Thyroid gland (tissue), 4 donors: ENCODE data around the gene ITIH5. TPM values are rescaled to one million over a fixed set of nuclear protein-coding genes. Genes with fewer than 3 reads are reported as not detected.

Experiments used
- DNase-seq, 2 donors: peaks; one replicate each; pipeline ENCODE4 v3.0.0-alpha.2; 2019
- H3K27ac ChIP-seq, 3 donors: fragments of 200-600 bp; sonication (generic); 1 replicate in 2 of 3; 2 replicates in 1 of 3; pipeline ENCODE4 v1.5.1; 2016 to 2019; ENCODE audit warnings: mild to moderate bottlenecking in 1 of 3, moderate library complexity in 1 of 3
- H3K27me3 ChIP-seq: fragments of 200-600 bp; sonication (generic); one replicate; pipeline ENCODE4 v1.5.1; 2019
- H3K36me3 ChIP-seq, 2 donors: fragments of 200-600 bp; sonication (generic); one replicate each; pipeline ENCODE4 v1.5.1; 2016 to 2019
- H3K4me1 ChIP-seq, 2 donors: fragments of 200-600 bp; sonication (generic); one replicate each; pipeline ENCODE4 v1.5.1; 2017 to 2019
- H3K4me3 ChIP-seq, 3 donors: fragments of 200-600 bp; sonication (generic); replicated peaks in 1 of 3; 1 replicate in 2 of 3; 2 replicates in 1 of 3; pipeline ENCODE4 v1.5.1; 2016; ENCODE audit warnings: mild to moderate bottlenecking in 1 of 3
- H3K9me3 ChIP-seq: fragments of 200-600 bp; sonication (generic); one replicate; pipeline ENCODE4 v1.5.1; 2017
- POLR2A ChIP-seq, 2 donors: fragments of 450-650 bp; IDR thresholded peaks; one replicate each; pipeline ENCODE4 v1.6.1; 2017; ENCODE audit warnings: antibody characterized with exemption in 2 of 2, mild to moderate bottlenecking in 2 of 2, moderate library complexity in 1 of 2
- WGBS, 2 donors: methylation state at CpG; one replicate each; pipeline ENCODE4 v1.1.5; 2017; 5-methylcytosine and 5-hydroxymethylcytosine counted together
- intact Hi-C: fragments of 100-400 bp; cut with DNase I; formaldehyde crosslinking; loops from one replicate; pipeline ENCODE4 v1.15.1; 2023
- total RNA-seq, 4 donors: library from RNA; depleted of rRNA; stranded (reverse); fragments of >200 nt; gene quantifications; one replicate each; pipeline ENCODE4 v1.2.3, GENCODE V29; 2016
- TF ChIP-seq, protein P1 (sequence below), 6 experiments: fragments of 200-600 bp in 3 of 6; fragments of 450-650 bp in 3 of 6; sonication (generic) in 3 of 6; IDR thresholded peaks; one replicate each; pipeline ENCODE4 v1.5.1; 2016 to 2019; ENCODE audit warnings: antibody characterized with exemption in 6 of 6, mild to moderate bottlenecking in 2 of 6, inconsistent platforms in 1 of 6, moderate library complexity in 1 of 6

ITIH5 gene
- total RNA-seq, 4 donors from 2014 or later = 14.4 to 31.3 (median 20.2) TPM

DNA sequence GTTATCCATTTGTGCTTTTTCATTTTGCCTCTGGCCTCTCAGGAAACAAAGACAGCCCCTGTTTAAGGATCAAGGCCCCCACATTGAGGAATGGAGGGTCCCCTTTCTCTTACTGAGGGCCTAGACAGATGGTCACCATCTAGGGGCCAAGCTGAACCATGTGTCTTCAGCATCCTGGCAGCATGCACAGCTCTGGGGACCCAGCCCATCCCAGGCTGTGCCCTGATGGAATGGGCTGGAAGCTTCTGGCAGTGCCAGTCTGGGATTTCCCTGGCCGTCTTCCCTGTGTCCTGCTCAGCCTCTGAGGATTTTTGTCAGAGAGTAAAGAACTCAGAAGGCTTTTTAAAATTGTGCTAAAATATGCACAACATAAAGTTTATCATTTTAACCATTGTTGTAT lies 116.8 kb downstream of the ITIH5 start:
- no peak overlapping the region for H3K27ac ChIP-seq
- TF ChIP-seq, protein P1, sequence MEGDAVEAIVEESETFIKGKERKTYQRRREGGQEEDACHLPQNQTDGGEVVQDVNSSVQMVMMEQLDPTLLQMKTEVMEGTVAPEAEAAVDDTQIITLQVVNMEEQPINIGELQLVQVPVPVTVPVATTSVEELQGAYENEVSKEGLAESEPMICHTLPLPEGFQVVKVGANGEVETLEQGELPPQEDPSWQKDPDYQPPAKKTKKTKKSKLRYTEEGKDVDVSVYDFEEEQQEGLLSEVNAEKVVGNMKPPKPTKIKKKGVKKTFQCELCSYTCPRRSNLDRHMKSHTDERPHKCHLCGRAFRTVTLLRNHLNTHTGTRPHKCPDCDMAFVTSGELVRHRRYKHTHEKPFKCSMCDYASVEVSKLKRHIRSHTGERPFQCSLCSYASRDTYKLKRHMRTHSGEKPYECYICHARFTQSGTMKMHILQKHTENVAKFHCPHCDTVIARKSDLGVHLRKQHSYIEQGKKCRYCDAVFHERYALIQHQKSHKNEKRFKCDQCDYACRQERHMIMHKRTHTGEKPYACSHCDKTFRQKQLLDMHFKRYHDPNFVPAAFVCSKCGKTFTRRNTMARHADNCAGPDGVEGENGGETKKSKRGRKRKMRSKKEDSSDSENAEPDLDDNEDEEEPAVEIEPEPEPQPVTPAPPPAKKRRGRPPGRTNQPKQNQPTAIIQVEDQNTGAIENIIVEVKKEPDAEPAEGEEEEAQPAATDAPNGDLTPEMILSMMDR (IDR thresholded peaks at IDR 0.05) = no peak
- no peak for TF ChIP-seq POLR2A (IDR thresholded peaks at IDR 0.05)
- H3K4me1 ChIP-seq = no peaks in the 10 kb centered on the region
- WGBS, 2 donors = 79 to 81% methylated on average over 1 of the region's 1 CpG
- no peaks in the 10 kb centered on the region for H3K9me3 ChIP-seq
- no peak for DNase-seq
- intact Hi-C loops = no loop called here
- no peak overlapping the region for H3K4me3 ChIP-seq
- no peaks in the 10 kb centered on the region for H3K36me3 ChIP-seq
- H3K27me3 ChIP-seq = no peaks in the 10 kb centered on the region

DNA sequence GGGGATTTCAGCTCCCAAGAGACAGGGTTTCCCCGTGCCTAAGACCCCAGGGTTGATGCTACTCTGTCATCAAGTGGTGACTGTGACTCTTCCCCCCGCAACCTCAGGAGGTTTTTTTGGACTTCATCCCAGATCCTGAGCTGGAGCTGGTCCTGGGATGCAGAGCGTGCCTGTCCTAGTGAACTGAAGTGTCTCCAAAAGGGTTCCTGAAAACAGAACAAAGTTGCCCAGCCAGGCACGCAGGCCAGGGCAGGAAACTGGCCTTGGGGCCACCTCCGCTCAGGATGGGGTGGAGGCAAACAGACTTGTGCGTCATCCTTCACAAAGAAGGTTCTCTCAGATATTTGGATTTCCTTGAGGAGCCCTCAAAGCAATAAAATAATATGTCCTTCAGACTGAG lies 118.9 kb downstream of the ITIH5 start:
- no peaks in the 10 kb centered on the region for H3K36me3 ChIP-seq
- DNase-seq = no peak
- no peaks in the 10 kb centered on the region for H3K4me1 ChIP-seq
- H3K27me3 ChIP-seq = no peaks in the 10 kb centered on the region
- 31 to 47% methylated on average over 6 of the region's 6 CpGs for WGBS, 2 donors
- peak overlapping the region in 2 of 3 donors; percentile 12 to 25 for H3K27ac ChIP-seq
- no peak overlapping the region for H3K4me3 ChIP-seq
- intact Hi-C loops = no loop called here
- H3K9me3 ChIP-seq = no peaks in the 10 kb centered on the region
- TF ChIP-seq POLR2A (IDR thresholded peaks at IDR 0.05) = no peak

DNA sequence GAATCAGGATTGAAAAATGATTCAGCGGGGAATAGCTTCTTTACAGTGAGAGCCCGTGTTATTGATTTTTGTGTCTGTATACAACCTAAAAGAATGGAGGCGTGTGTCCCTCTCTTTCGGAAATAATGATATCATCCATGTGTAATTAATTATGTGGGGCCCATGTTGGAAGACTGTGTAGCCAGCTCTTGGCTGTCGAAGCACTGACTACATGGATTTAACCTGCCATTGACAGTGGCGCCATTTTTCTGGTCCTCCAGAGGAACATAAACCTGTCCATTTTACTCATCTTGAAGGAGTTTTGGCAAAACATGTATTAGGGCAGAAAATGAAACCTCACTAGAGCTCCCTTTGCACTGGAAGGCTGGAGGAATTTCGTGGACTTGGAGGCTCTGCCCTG lies 119.6 kb downstream of the ITIH5 start:
- TF ChIP-seq, protein P1 (IDR thresholded peaks at IDR 0.05) = no peak
- no peaks in the 10 kb centered on the region for H3K27me3 ChIP-seq
- H3K4me1 ChIP-seq = no peaks in the 10 kb centered on the region
- no peak for DNase-seq
- intact Hi-C loops = no loop called here
- H3K27ac ChIP-seq = peak overlapping the region in 1 of 3 donors; percentile 12
- 84 to 91% methylated on average over 7 of the region's 7 CpGs for WGBS, 2 donors
- H3K36me3 ChIP-seq = no peaks in the 10 kb centered on the region
- no peak overlapping the region for H3K4me3 ChIP-seq
- no peaks in the 10 kb centered on the region for H3K9me3 ChIP-seq

DNA sequence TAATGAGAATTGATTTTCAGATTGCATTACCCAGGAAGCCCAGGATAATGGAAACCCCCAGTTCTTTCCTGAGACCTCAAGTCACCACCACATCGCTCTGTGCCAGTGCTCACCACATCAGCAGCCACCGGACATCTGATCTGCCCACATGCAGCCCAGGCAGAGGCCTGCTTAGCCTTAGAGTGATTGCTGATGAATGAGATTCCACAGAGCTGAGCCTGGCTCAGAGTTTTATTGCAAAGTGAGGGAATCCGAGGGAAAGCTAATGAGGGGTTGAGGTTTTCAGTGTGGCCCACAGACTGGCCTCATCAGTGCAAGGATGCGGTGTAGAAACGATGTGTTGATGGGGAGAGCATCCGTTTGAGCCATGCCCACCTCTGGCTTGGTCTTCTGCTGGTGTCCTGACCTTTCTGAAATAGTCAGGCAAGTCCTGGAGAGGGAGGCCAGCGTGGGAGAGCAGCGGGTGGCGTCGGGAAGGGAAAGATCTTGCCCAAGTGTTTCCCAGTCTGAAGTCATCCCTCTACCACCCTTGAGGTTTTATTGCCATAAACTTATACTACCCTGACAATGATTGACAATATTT lies 120.3 kb downstream of the ITIH5 start:
- H3K9me3 ChIP-seq = no peaks in the 10 kb centered on the region
- TF ChIP-seq, protein P1 (IDR thresholded peaks at IDR 0.05) = no peak
- no peak for TF ChIP-seq POLR2A (IDR thresholded peaks at IDR 0.05)
- H3K4me3 ChIP-seq = no peak overlapping the region
- H3K36me3 ChIP-seq = no peaks in the 10 kb centered on the region
- no peaks in the 10 kb centered on the region for H3K27me3 ChIP-seq
- intact Hi-C loops = no loop called here
- H3K27ac ChIP-seq = no peak overlapping the region
- no peak for DNase-seq
- peaks cover 4 to 6% of the 10 kb centered on the region in 2 donors for H3K4me1 ChIP-seq
- WGBS, 2 donors = 89 to 94% methylated on average over 10 of the region's 10 CpGs

DNA sequence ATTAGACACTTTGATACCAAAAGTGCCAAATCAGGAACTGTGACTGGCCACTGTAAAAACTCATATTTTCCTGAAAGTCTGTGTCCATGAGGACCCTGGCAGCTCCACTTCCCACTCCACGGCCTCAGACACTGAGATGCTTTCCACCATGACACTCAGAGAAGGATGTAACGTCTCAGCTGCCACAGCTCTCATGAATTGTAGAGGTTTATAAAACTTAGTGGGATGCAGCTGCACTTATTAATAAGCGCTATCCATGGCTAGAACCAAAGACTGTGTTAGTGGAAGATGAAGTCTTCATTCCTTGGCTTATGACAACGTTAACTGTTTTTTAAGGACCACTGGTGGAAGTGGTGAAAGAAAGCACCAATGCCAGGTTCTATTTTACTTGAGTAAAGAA lies 121.0 kb downstream of the ITIH5 start:
- H3K36me3 ChIP-seq = no peaks in the 10 kb centered on the region
- no peak overlapping the region for H3K27ac ChIP-seq
- 64 to 70% methylated on average over 4 of the region's 4 CpGs for WGBS, 2 donors
- TF ChIP-seq, protein P1 (IDR thresholded peaks at IDR 0.05) = no peak
- TF ChIP-seq POLR2A (IDR thresholded peaks at IDR 0.05) = no peak
- H3K4me1 ChIP-seq = peaks cover 4 to 11% of the 10 kb centered on the region in 2 donors
- H3K27me3 ChIP-seq = no peaks in the 10 kb centered on the region
- no peak overlapping the region for H3K4me3 ChIP-seq
- intact Hi-C loops = no loop called here
- H3K9me3 ChIP-seq = no peaks in the 10 kb centered on the region
- no peak for DNase-seq
